ENCODE data around the gene FAM76A. TPM values are rescaled to one million over a fixed set of nuclear protein-coding genes. Genes with fewer than 3 reads are reported as not detected.

FAM76A gene
- total RNA-seq, 1 donor from 2014 or later, result 13.5 TPM

GRCh38 chr1:27809883-27810282 lies 84.1 kb downstream of the FAM76A start:
- H3K4me3 ChIP-seq (ENCODE audit: low read depth, low read length), result no peak overlapping the region
- no peak for DNase-seq (ENCODE audit: low read depth)
- H3K36me3 ChIP-seq (ENCODE audit: control insufficient read depth, insufficient read depth, low read length), result no peaks in the 10 kb centered on the region
- H3K27me3 ChIP-seq (ENCODE audit: control insufficient read depth, insufficient read depth, low read length), result no peaks in the 10 kb centered on the region
- no peak for TF ChIP-seq CTCF (IDR thresholded peaks at IDR 0.05; ENCODE audit: insufficient read depth, low read length, poor library complexity, severe bottlenecking)

DNA sequence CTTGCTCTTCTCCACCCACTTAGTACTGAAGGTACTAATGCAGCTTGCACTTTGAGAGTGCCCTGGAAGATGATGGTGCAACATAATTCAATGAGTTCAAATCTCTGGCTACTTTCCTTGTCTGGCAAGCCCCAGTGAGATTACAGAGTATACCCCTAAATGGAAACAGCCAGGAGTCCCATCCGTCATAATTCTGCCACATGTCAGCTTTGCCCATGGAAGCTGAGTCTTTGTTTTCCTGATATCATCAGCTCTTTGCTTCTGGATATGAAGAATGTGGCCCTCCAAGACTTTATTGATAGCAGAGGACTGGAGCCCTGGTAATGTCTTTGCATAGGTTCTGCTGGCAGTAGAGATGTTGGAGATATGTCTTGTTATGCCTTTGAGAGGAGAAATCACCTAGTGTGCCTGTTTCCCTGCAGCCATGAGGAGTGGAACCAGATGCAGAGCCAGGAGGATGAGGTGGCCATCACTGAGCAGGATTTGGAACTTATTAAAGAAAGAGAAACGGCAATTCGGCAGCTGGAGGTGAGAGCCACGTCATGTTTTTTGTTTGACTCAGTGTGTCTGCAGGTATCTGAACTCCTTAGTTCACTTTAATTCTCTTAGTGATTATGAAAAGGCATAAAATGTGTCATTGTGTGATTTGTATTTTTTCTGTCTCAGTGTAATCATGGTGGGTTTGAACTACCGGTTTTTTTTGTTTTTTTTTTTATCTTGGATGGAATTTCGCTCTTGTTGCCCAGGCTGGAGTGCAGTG lies 86.2 kb downstream of the FAM76A start:
- no peaks in the 10 kb centered on the region for H3K27me3 ChIP-seq (ENCODE audit: control insufficient read depth, insufficient read depth, low read length)
- no peak overlapping the region for H3K4me3 ChIP-seq (ENCODE audit: low read depth, low read length)
- DNase-seq (ENCODE audit: low read depth), result no peak
- no peaks in the 10 kb centered on the region for H3K36me3 ChIP-seq (ENCODE audit: control insufficient read depth, insufficient read depth, low read length)
- no peak for TF ChIP-seq CTCF (IDR thresholded peaks at IDR 0.05; ENCODE audit: insufficient read depth, low read length, poor library complexity, severe bottlenecking)

Other genes starting within 250 kb of the FAM76A start
- gene WASF2, start 235.8 kb upstream of the FAM76A start, total RNA-seq, result 52.4 and 56.3 TPM in 2 replicates
- gene AHDC1, start 121.8 kb upstream of the FAM76A start, total RNA-seq, result 18.0 and 30.8 TPM in 2 replicates
- 0.41 TPM in 1 of 2 replicates, not detected in the other for gene FGR, start 90.8 kb upstream of the FAM76A start, total RNA-seq
- 42.1 and 53.9 TPM in 2 replicates for gene IFI6, start 53.8 kb upstream of the FAM76A start, total RNA-seq
- gene STX12, start 47.3 kb downstream of the FAM76A start, total RNA-seq, result 34.6 and 43.9 TPM in 2 replicates
- 46.1 and 53.1 TPM in 2 replicates for gene PPP1R8, start 104.8 kb downstream of the FAM76A start, total RNA-seq
- gene THEMIS2, start 146.6 kb downstream of the FAM76A start, total RNA-seq, result 22.6 and 23.4 TPM in 2 replicates
- gene RPA2, start 188.6 kb downstream of the FAM76A start, total RNA-seq, result 21.8 and 27.2 TPM in 2 replicates
- gene SMPDL3B, start 209.0 kb downstream of the FAM76A start, total RNA-seq, result 20.1 and 23.3 TPM in 2 replicates
- 11.7 and 12.7 TPM in 2 replicates for gene XKR8, start 234.0 kb downstream of the FAM76A start, total RNA-seq

All from kidney epithelial cell (primary cell).